Measurements from ENCODE around the gene UBE2D3.

DNA sequence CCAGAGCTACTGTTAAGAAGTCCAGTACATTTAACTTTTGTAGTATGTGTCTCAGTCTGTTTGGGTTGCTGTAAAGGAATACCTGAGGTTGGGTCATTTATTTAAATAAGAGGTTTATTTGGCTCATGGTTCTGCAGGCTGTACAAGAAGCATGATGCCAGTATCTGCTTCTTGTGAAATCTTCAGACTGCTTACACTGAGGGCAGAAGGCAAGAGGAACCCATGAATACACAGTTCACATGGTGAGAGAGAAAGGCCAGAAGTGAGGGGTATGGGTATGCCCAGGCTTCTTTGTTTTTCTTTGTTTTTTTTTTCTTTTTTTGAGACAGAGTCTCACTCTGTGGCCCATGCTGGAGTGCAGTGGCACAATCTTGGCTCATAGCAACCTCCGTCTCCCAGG is 35.4 kb upstream of the UBE2D3 start:
- TF ChIP-seq, protein P1, sequence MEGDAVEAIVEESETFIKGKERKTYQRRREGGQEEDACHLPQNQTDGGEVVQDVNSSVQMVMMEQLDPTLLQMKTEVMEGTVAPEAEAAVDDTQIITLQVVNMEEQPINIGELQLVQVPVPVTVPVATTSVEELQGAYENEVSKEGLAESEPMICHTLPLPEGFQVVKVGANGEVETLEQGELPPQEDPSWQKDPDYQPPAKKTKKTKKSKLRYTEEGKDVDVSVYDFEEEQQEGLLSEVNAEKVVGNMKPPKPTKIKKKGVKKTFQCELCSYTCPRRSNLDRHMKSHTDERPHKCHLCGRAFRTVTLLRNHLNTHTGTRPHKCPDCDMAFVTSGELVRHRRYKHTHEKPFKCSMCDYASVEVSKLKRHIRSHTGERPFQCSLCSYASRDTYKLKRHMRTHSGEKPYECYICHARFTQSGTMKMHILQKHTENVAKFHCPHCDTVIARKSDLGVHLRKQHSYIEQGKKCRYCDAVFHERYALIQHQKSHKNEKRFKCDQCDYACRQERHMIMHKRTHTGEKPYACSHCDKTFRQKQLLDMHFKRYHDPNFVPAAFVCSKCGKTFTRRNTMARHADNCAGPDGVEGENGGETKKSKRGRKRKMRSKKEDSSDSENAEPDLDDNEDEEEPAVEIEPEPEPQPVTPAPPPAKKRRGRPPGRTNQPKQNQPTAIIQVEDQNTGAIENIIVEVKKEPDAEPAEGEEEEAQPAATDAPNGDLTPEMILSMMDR (conservative IDR thresholded peaks at IDR 0.05) = no peak
- TF ChIP-seq ZFX (IDR thresholded peaks at IDR 0.05) = no peak
